Measurements from ENCODE around the gene ADORA2A. TPM values are rescaled to one million over a fixed set of nuclear protein-coding genes. Genes with fewer than 3 reads are reported as not detected.
A peak's percentile ranks its signal among the peaks of the same experiment; 100 is the strongest.

The ADORA2A gene
- total RNA-seq, 4 donors from 2014 or later, result 2.6 to 4.2 (median 3.5) TPM

DNA sequence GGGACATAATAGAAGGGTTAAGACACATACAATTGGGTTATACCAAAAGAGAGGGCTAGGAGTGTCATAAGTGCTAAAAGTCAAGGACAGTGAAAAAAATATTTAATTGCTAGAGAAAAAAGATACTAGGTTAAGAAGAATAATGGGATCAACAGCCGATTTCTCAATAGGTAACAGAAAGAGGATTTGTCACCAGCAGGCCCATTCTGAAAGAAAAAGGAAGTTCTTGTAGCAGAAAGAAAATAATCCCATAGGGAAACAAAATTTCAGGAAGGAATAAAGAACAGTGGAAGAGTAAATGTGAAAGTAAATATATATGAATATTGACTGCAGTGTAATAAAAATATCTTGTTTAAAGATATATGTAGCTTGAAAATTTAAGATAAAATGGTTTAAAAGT lies 43.3 kb upstream of the ADORA2A start:
- Histone ChIP-seq H3K27ac (no peak overlapping the region), H3K27me3 (no peaks in the 10 kb centered on the region), H3K36me3 (peaks cover 0 to 3% (median 1%) of the 10 kb centered on the region in 3 donors), H3K4me3 (no peak overlapping the region), H3K9me3 (no peaks in the 10 kb centered on the region), H3K4me1 (peaks cover 0 to under 1% (median 0%) of the 10 kb centered on the region in 4 donors)
- TF ChIP-seq POLR2A (IDR thresholded peaks at IDR 0.05) (no peak), CTCF (IDR thresholded peaks at IDR 0.05) (no peak), EP300 (IDR thresholded peaks at IDR 0.05) (no peak)
- WGBS, 2 donors, result 70 to 80% methylated on average over 1 of the region's 1 CpG
- no peak for DNase-seq (ENCODE audit: low spot score in 2 of 2)

DNA sequence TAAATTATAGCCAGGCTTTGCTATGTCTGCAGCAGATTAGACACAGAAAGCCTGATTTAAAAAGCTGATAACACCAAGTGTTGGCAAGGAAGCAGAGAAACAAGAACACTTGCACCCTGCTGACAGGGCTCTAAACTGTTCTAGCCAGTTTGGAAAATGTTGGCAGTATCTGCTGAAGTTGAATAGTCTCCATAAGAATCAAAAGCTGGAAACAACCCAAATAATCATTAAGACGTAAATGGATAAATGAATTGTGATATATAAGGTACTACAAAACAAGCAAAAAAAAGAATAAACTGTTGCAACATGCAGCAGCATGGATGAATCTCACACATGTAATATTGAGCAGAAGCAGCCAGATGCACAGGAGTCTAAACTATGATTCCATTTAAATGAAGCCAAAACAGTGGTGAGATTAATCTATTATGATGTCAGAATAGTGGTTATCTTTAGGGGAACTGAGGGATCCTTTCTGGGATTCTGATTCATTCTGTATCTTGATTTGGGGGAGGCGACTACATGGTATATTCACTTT lies 40.4 kb upstream of the ADORA2A start:
- Histone ChIP-seq H3K4me3 (no peak overlapping the region), H3K9me3 (no peaks in the 10 kb centered on the region), H3K36me3 (peaks cover 0 to 3% (median 0%) of the 10 kb centered on the region in 3 donors), H3K27ac (no peak overlapping the region), H3K4me1 (peaks cover 0 to 24% (median 9%) of the 10 kb centered on the region in 4 donors), H3K27me3 (no peaks in the 10 kb centered on the region)
- 82 to 84% methylated on average over 2 of the region's 2 CpGs for WGBS, 2 donors
- TF ChIP-seq POLR2A (IDR thresholded peaks at IDR 0.05) (no peak), EP300 (IDR thresholded peaks at IDR 0.05) (no peak), CTCF (IDR thresholded peaks at IDR 0.05) (no peak)
- no peak for DNase-seq (ENCODE audit: low spot score in 2 of 2)

DNA sequence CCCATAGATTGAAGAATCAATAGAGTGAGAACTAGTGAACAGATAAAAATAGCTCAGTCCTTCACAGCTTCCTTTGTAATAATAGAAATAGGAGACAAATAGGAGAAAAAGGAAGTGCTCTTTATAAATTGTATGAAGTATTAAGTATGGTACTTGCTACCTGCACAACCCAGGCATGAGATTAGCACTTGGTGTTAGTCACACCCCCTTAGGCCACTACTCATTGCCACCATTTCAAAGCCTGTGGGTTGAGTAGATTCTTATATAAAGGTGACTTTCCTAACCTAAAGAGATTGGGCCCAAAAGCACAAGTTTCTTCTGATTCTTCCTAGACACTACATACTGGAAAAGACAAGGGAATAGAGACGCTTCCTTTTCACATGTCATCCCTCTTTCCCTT lies 37.7 kb upstream of the ADORA2A start:
- Histone ChIP-seq H3K4me1 (peaks cover 0 to 24% (median 9%) of the 10 kb centered on the region in 4 donors), H3K9me3 (no peaks in the 10 kb centered on the region), H3K36me3 (peaks cover 0 to 6% (median 0%) of the 10 kb centered on the region in 3 donors), H3K27me3 (no peaks in the 10 kb centered on the region), H3K27ac (peak overlapping the region in 2 of 4 donors; percentile 46 to 50), H3K4me3 (no peak overlapping the region)
- no peak for DNase-seq (ENCODE audit: low spot score in 2 of 2)
- TF ChIP-seq POLR2A (IDR thresholded peaks at IDR 0.05) (no peak), CTCF (IDR thresholded peaks at IDR 0.05) (no peak), EP300 (IDR thresholded peaks at IDR 0.05) (no peak)
- WGBS, 2 donors, result 88 to 93% methylated on average over 1 of the region's 1 CpG

GRCh38 chr22:24390156-24390555 lies 37.2 kb upstream of the ADORA2A start:
- TF ChIP-seq CTCF (IDR thresholded peaks at IDR 0.05) (no peak), EP300 (IDR thresholded peaks at IDR 0.05) (no peak), POLR2A (IDR thresholded peaks at IDR 0.05) (no peak)
- 64 to 67% methylated on average over 2 of the region's 2 CpGs for WGBS, 2 donors
- DNase-seq (ENCODE audit: low spot score in 2 of 2), result no peak
- no peaks in the 10 kb centered on the region for H3K9me3 ChIP-seq
- H3K4me1 ChIP-seq, result peaks cover 0 to 24% (median 9%) of the 10 kb centered on the region in 4 donors
- H3K27ac ChIP-seq, result peak overlapping the region in 2 of 4 donors; percentile 46 to 50
- peaks cover 0 to 7% (median 0%) of the 10 kb centered on the region in 3 donors for H3K36me3 ChIP-seq
- no peaks in the 10 kb centered on the region for H3K27me3 ChIP-seq
- H3K4me3 ChIP-seq, result no peak overlapping the region

GRCh38 chr22:24390576-24390975 lies 36.8 kb upstream of the ADORA2A start:
- Histone ChIP-seq H3K27ac (peak overlapping the region in 2 of 4 donors; percentile 46 to 57), H3K36me3 (peaks cover 0 to 11% (median 0%) of the 10 kb centered on the region in 3 donors), H3K27me3 (no peaks in the 10 kb centered on the region), H3K4me1 (peaks cover 0 to 24% (median 9%) of the 10 kb centered on the region in 4 donors), H3K4me3 (no peak overlapping the region), H3K9me3 (no peaks in the 10 kb centered on the region)
- DNase-seq (ENCODE audit: low spot score in 2 of 2), result peak in 1 of 2 donors; percentile 42
- 52 to 69% methylated on average over 7 of the region's 7 CpGs for WGBS, 2 donors
- TF ChIP-seq EP300 (IDR thresholded peaks at IDR 0.05) (peak in 1 of 2 donors; percentile 19), CTCF (IDR thresholded peaks at IDR 0.05) (no peak), POLR2A (IDR thresholded peaks at IDR 0.05) (no peak)
